GM19395 (cell line): ENCODE data around the gene DENND10.
"Not testable (repeated sequence)": the region's sequence is repeated elsewhere in the genome, so short reads cannot be mapped to it uniquely, and the experiment has no call there.

ENCODE experiments used
- ATAC-seq: cut with Tn5 transposase; IDR thresholded peaks from one replicate; pipeline ENCODE4 v1.9.1; 2021; ENCODE audit warnings: mild to moderate bottlenecking, moderate library complexity; ENCODE audit not compliant: unreplicated experiment

The DENND10 gene

GRCh38 chr10:119165171-119166117 lies 61.5 kb downstream of the DENND10 start, which contains the start of gene SFXN4:
Gene SFXN4 (minus strand): TSS chr10:119165714. CDS start chr10:119165647, 67 bp downstream.
- peak; percentile 89 for ATAC-seq

- peak; percentile 19 for ATAC-seq
These were observed 62.2 kb downstream of the DENND10 start for GRCh38 chr10:119166118-119166500.

- no peak for ATAC-seq
These were observed 62.7 kb downstream of the DENND10 start for GRCh38 chr10:119166564-119166963.

- no peak for ATAC-seq
These were observed 63.1 kb downstream of the DENND10 start for GRCh38 chr10:119167041-119167440.

- no peak for ATAC-seq
These were observed 70.2 kb downstream of the DENND10 start for GRCh38 chr10:119174109-119174508.

- ATAC-seq = no peak
These were observed 72.3 kb downstream of the DENND10 start for GRCh38 chr10:119176166-119176565.

- peak; percentile 23 for ATAC-seq
These were observed 73.9 kb downstream of the DENND10 start for GRCh38 chr10:119177708-119178371.

GRCh38 chr10:119178372-119179119 lies 74.6 kb downstream of the DENND10 start, which contains the start of gene PRDX3:
Gene PRDX3 (minus strand): TSS chr10:119178812. CDS start chr10:119178790, 22 bp downstream.
- ATAC-seq = peak; percentile 92

GRCh38 chr10:119180850-119181400 lies 77.0 kb downstream of the DENND10 start:
- ATAC-seq = not testable (repeated sequence)

GRCh38 chr10:119183664-119184412 lies 79.9 kb downstream of the DENND10 start:
- no peak for ATAC-seq
